ENCODE results near the gene ARHGEF17. TPM values are rescaled to one million over a fixed set of nuclear protein-coding genes. Genes with fewer than 3 reads are reported as not detected.
A peak's percentile ranks its signal among the peaks of the same experiment; 100 is the strongest.

The ARHGEF17 gene
- total RNA-seq, 1 experiment from 2014 or later, result 77.9 TPM

DNA sequence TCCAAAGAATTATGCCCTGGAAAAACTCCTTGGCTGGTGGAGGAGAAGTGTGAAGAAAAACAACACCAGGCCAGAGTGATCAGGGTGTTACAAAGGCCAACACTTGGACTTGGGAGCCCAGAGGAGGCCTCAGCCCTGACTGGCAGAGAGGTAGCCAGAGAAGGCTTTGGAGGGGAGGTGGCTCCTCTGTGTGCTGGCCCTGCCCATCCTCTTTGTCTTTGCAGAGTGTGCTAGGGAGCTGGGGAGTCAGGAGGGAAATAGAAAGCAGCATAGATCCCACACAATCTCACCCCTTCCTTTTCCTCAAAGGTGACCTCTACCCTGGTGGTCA is 48.0 kb upstream of the ARHGEF17 start:
- ChIA-PET CTCF (no interaction called here), POLR2A (no interaction called here)
- BruUV-seq (replicated peaks), result no TSS peak
- Histone ChIP-seq H3K4me3 (ENCODE audit: low read depth, low read length) (no peak overlapping the region), H3K9me3 (no peaks in the 10 kb centered on the region), H3K4me1 (peaks cover 8% of the 10 kb centered on the region), H3K27me3 (replicated peaks; ENCODE audit: control insufficient read depth, insufficient read depth, low read length) (no peaks in the 10 kb centered on the region), H3K36me3 (ENCODE audit: control insufficient read depth, insufficient read depth, low read length) (no peaks in the 10 kb centered on the region)
- Mint-ChIP-seq H3K4me1 (ENCODE audit: low read depth, unreplicated experiment) (peaks cover 26% of the 10 kb centered on the region), H3K27ac (ENCODE audit: unreplicated experiment) (no peak overlapping the region), H3K27me3 (ENCODE audit: insufficient read depth, unreplicated experiment) (no peaks in the 10 kb centered on the region), H3K4me3 (ENCODE audit: unreplicated experiment) (no peak overlapping the region), H3K36me3 (ENCODE audit: insufficient read depth, unreplicated experiment) (no peaks in the 10 kb centered on the region), H3K9me3 (ENCODE audit: unreplicated experiment) (no peaks in the 10 kb centered on the region)
- TF ChIP-seq, protein P1, sequence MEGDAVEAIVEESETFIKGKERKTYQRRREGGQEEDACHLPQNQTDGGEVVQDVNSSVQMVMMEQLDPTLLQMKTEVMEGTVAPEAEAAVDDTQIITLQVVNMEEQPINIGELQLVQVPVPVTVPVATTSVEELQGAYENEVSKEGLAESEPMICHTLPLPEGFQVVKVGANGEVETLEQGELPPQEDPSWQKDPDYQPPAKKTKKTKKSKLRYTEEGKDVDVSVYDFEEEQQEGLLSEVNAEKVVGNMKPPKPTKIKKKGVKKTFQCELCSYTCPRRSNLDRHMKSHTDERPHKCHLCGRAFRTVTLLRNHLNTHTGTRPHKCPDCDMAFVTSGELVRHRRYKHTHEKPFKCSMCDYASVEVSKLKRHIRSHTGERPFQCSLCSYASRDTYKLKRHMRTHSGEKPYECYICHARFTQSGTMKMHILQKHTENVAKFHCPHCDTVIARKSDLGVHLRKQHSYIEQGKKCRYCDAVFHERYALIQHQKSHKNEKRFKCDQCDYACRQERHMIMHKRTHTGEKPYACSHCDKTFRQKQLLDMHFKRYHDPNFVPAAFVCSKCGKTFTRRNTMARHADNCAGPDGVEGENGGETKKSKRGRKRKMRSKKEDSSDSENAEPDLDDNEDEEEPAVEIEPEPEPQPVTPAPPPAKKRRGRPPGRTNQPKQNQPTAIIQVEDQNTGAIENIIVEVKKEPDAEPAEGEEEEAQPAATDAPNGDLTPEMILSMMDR (IDR thresholded peaks at IDR 0.05; ENCODE audit: insufficient read depth in 1 of 2, low read depth in 1 of 2, low read length in 1 of 2, severe bottlenecking in 1 of 2, unreplicated experiment in 1 of 2), result no peak
- intact Hi-C loops (cut with micrococcal nuclease; ENCODE audit: unreplicated experiment), result no loop called here
- no peak for DNase-seq

DNA sequence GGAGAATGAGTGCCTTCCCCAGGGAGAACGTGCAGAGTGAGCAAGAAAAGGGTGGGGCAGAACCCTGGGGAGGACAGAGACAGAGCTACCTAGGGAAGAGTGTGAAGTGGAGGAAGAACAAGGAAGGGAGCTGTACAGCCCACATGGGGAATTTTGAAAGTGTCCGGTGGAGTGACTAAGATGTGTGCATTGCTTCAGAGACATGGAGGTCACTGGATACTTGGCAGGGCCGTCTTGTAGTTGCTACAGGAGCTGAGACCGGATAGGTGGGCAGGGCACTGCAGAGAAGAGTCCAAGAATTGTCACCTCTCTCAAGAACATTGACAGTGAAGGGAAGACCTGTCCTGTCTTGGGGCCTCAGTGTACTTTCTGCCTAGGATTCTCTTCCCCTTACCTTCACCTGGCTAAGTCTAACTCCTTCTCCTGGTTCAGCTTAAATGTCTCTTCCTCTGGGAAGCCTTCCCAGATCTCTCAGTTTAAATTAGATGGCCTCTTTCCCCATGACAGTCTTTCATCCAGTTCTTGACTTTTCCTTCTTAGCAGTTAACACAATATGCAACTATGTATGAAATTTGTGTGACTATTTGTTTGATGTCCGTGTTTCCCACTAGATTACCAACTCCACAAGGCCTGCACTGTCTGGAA is 45.1 kb upstream of the ARHGEF17 start:
- BruUV-seq (replicated peaks), result no TSS peak
- Histone ChIP-seq H3K4me3 (ENCODE audit: low read depth, low read length) (no peak overlapping the region), H3K4me1 (peaks cover 8% of the 10 kb centered on the region), H3K9me3 (no peaks in the 10 kb centered on the region), H3K36me3 (ENCODE audit: control insufficient read depth, insufficient read depth, low read length) (no peaks in the 10 kb centered on the region), H3K27me3 (replicated peaks; ENCODE audit: control insufficient read depth, insufficient read depth, low read length) (no peaks in the 10 kb centered on the region)
- ChIA-PET CTCF (interaction anchor here (0.8 to 1.0 kb wide), 2 partner anchors 8 to 10 kb away, joined by 3 read pairs; no protein-coding TSS in a partner anchor), POLR2A (interaction anchor here (0.8 kb wide), 1 partner anchor 10 kb away, joined by 4 read pairs; the partner anchor contains the start of gene P2RY6)
- peaks cover 29% of the 10 kb centered on the region for H3K4me1 Mint-ChIP-seq (ENCODE audit: low read depth, unreplicated experiment)
- H3K27me3 Mint-ChIP-seq (ENCODE audit: insufficient read depth, unreplicated experiment), result no peaks in the 10 kb centered on the region
- no peaks in the 10 kb centered on the region for H3K36me3 Mint-ChIP-seq (ENCODE audit: insufficient read depth, unreplicated experiment)
- no peaks in the 10 kb centered on the region for H3K9me3 Mint-ChIP-seq (ENCODE audit: unreplicated experiment)
- DNase-seq, result peak in 1 of 2 experiments; percentile 34
- H3K4me3 Mint-ChIP-seq (ENCODE audit: unreplicated experiment), result no peak overlapping the region
- intact Hi-C loops (cut with micrococcal nuclease; ENCODE audit: unreplicated experiment), result no loop called here
- TF ChIP-seq, protein P1 (IDR thresholded peaks at IDR 0.05; ENCODE audit: insufficient read depth in 1 of 2, low read depth in 1 of 2, low read length in 1 of 2, severe bottlenecking in 1 of 2, unreplicated experiment in 1 of 2), result no peak
- no peak overlapping the region for H3K27ac Mint-ChIP-seq (ENCODE audit: unreplicated experiment)

DNA sequence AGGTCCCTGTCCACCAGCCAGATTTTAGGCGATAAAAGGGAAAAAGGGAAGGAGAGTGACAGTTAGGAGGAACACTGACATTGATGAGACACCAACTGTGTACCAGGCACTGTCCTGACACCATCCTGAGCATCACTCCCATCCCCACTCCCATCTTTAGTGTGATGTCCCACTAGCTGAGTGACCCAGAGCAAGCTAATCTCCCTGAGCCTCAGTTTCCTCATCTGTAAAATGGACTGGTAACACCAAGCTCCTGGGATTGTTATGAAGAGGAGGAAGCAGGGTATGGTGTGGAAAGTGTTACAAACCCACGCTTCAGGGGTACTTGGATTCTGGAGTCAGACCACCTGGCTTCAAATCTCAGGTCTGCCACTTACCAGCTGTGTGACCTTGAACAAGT is 44.4 kb upstream of the ARHGEF17 start:
- H3K36me3 Mint-ChIP-seq (ENCODE audit: insufficient read depth, unreplicated experiment), result no peaks in the 10 kb centered on the region

More for the DNA sequence above, 44.4 kb upstream of the ARHGEF17 start:
- ChIA-PET CTCF (no interaction called here), POLR2A (no interaction called here)
- H3K36me3 ChIP-seq (ENCODE audit: control insufficient read depth, insufficient read depth, low read length), result no peaks in the 10 kb centered on the region
- Mint-ChIP-seq H3K4me1 (ENCODE audit: low read depth, unreplicated experiment) (peaks cover 32% of the 10 kb centered on the region), H3K4me3 (ENCODE audit: unreplicated experiment) (no peak overlapping the region), H3K9me3 (ENCODE audit: unreplicated experiment) (no peaks in the 10 kb centered on the region), H3K27ac (ENCODE audit: unreplicated experiment) (no peak overlapping the region), H3K27me3 (ENCODE audit: insufficient read depth, unreplicated experiment) (no peaks in the 10 kb centered on the region)
- H3K4me3 ChIP-seq (ENCODE audit: low read depth, low read length), result no peak overlapping the region
- H3K4me1 ChIP-seq, result peaks cover 10% of the 10 kb centered on the region
- no peaks in the 10 kb centered on the region for H3K27me3 ChIP-seq (replicated peaks; ENCODE audit: control insufficient read depth, insufficient read depth, low read length)
- DNase-seq, result no peak
- H3K9me3 ChIP-seq, result no peaks in the 10 kb centered on the region
- BruUV-seq (replicated peaks), result no TSS peak
- intact Hi-C loops (cut with micrococcal nuclease; ENCODE audit: unreplicated experiment), result no loop called here
- TF ChIP-seq, protein P1 (IDR thresholded peaks at IDR 0.05; ENCODE audit: insufficient read depth in 1 of 2, low read depth in 1 of 2, low read length in 1 of 2, severe bottlenecking in 1 of 2, unreplicated experiment in 1 of 2), result no peak

Data from Caco-2 (cell line).